HepG2 (cell line): Measurements from ENCODE around the gene ASTN2. TPM values are rescaled to one million over a fixed set of nuclear protein-coding genes. Genes with fewer than 3 reads are reported as not detected.
A peak's percentile ranks its signal among the peaks of the same experiment; 100 is the strongest.

Source experiments
- ATAC-seq: fragments of 200-7000 bp; cut with Tn5 transposase; 3 replicates; pipeline ENCODE4 v1.9.1; 2020; ENCODE audit warnings: mild to moderate bottlenecking, moderate library complexity
- BruUV-seq: library from RNA; stranded (reverse); fragments of 400-500 nt; replicated peaks from 2 replicates; lab custom pipeline; 2021; lab: Mats Ljungman, UMichigan
- CTCF ChIA-PET: fragments of 300-600 bp; formaldehyde crosslinking; extraction: SDS; loops from one replicate; lab custom pipeline; 2021; ENCODE audit warnings: low total read pairs, inconsistent platforms, low intra/inter-chr PET ratio; lab: Yijun Ruan, JAX
- POLR2A ChIA-PET: fragments of 350-600 bp; sonication (Branson Sonifier 250); formaldehyde crosslinking; loops from one replicate; lab custom pipeline; 2020; ENCODE audit warnings: antibody characterized with exemption, inconsistent platforms; lab: Yijun Ruan, JAX
- DNase-seq: peaks from one replicate; pipeline ENCODE4 v3.0.0-alpha.2; 2015; ENCODE audit warnings: low spot score
- FAIRE-seq: peaks from 3 replicates; lab custom pipeline; 2011; peaks lifted over from hg19 to GRCh38; lab: Jason Lieb, UNC
- H2AFZ ChIP-seq: one replicate; pipeline ENCODE4 v1.6.1; 2011; ENCODE audit warnings: low read length, inconsistent platforms
- H3K27ac ChIP-seq: fragments of 300-600 bp; 3 replicates; pipeline ENCODE4 v1.8.0; 2011; ENCODE audit warnings: mixed run types, mild to moderate bottlenecking, mixed read lengths, low read length, inconsistent platforms; ENCODE audit not compliant: insufficient read depth; ENCODE audit errors: extremely low read length
- H3K27me3 ChIP-seq, 2 experiments: fragments of 200-600 bp in 1 of 2; 2 replicates in 1 of 2; 3 replicates in 1 of 2; pipeline versions ENCODE4 v1.6.0 to v1.8.0; 2011; ENCODE audit warnings: low read length in 2 of 2, mild to moderate bottlenecking in 2 of 2, moderate library complexity in 2 of 2, inconsistent platforms in 1 of 2; ENCODE audit not compliant: insufficient read depth in 2 of 2, control insufficient read depth in 1 of 2
- H3K36me3 ChIP-seq, 2 experiments: fragments of 200-600 bp in 1 of 2; replicated peaks in 1 of 2; 2 replicates in 1 of 2; 3 replicates in 1 of 2; pipeline versions ENCODE4 v1.5.1 to v1.8.0; 2011; ENCODE audit warnings: low read length in 2 of 2, inconsistent platforms in 1 of 2; ENCODE audit not compliant: insufficient read depth in 2 of 2, control insufficient read depth in 1 of 2
- H3K4me1 ChIP-seq: 2 replicates; pipeline ENCODE4 v1.5.1; 2012; ENCODE audit warnings: low read length, inconsistent platforms; ENCODE audit not compliant: insufficient read depth
- H3K4me2 ChIP-seq: 2 replicates; pipeline ENCODE4 v1.6.0; 2011; ENCODE audit warnings: low read depth, low read length, inconsistent platforms
- H3K4me3 ChIP-seq, 3 experiments: fragments of 200-600 bp in 1 of 3; sonication (generic), shearing (Covaris generic) in 1 of 3; replicated peaks in 1 of 3; 2 replicates each; pipeline ENCODE4 v1.5.1; 2011 to 2016; ENCODE audit warnings: low read length in 3 of 3, inconsistent platforms in 2 of 3, low read depth in 2 of 3, mild to moderate bottlenecking in 2 of 3, control low read depth in 1 of 3, mixed read lengths in 1 of 3; ENCODE audit not compliant: insufficient read depth in 1 of 3
- H3K79me2 ChIP-seq: one replicate; pipeline ENCODE4 v1.6.1; 2011; ENCODE audit warnings: low read length, inconsistent platforms; ENCODE audit not compliant: insufficient read depth
- H3K9ac ChIP-seq: 2 replicates; pipeline ENCODE4 v1.6.0; 2011; ENCODE audit warnings: mild to moderate bottlenecking, low read depth, low read length, inconsistent platforms; ENCODE audit not compliant: insufficient read depth
- H3K9me3 ChIP-seq: 2 replicates; pipeline ENCODE4 v1.5.1; 2012; ENCODE audit warnings: mild to moderate bottlenecking, low read length
- H4K20me1 ChIP-seq: 2 replicates; pipeline ENCODE4 v1.6.0; 2011; ENCODE audit warnings: inconsistent platforms, mild to moderate bottlenecking, low read length, moderate library complexity; ENCODE audit not compliant: insufficient read depth
- ERF ChIP-seq: IDR thresholded peaks from 2 replicates; pipeline ENCODE4 v1.6.1; 2018; ENCODE audit warnings: missing biosample characterization, missing genetic modification reagents
- FOXP1 ChIP-seq, 2 experiments: fragments of 450-650 bp in 1 of 2; IDR thresholded peaks; 2 replicates each; pipeline ENCODE4 v1.6.1; 2017 to 2018; ENCODE audit warnings: antibody characterized with exemption in 1 of 2
- HDAC1 ChIP-seq: sonication (generic); formaldehyde crosslinking; IDR thresholded peaks from 2 replicates; pipeline ENCODE4 v1.5.1; 2020; ENCODE audit warnings: mild to moderate bottlenecking, missing genetic modification reagents
- HMG20A ChIP-seq: IDR thresholded peaks from 2 replicates; pipeline ENCODE4 v1.6.1; 2016; ENCODE audit warnings: borderline replicate concordance
- HNRNPK ChIP-seq: fragments of 200-400 bp; formaldehyde crosslinking; IDR thresholded peaks from 2 replicates; pipeline ENCODE4 v1.6.1; 2018; ENCODE audit warnings: low read length, low read depth, moderate library complexity, mild to moderate bottlenecking; ENCODE audit not compliant: poor library complexity, severe bottlenecking
- MAFK ChIP-seq, 2 experiments: IDR thresholded peaks in 1 of 2; conservative IDR thresholded peaks in 1 of 2; 2 replicates each; pipeline ENCODE4 v1.6.1; 2011; ENCODE audit warnings: improper control_type of control experiment in 2 of 2, low read length in 2 of 2
- PRMT3 ChIP-seq: sonication (generic); formaldehyde crosslinking; IDR thresholded peaks from 2 replicates; pipeline ENCODE4 v1.8.1; 2022; ENCODE audit warnings: low read depth, mild to moderate bottlenecking, moderate library complexity, missing genetic modification reagents, borderline replicate concordance
- RBFOX2 ChIP-seq: fragments of 200-400 bp; formaldehyde crosslinking; IDR thresholded peaks from 2 replicates; pipeline ENCODE4 v1.6.1; 2017; ENCODE audit warnings: low read depth, mild to moderate bottlenecking, low read length
- SNAPC2 ChIP-seq: sonication (generic); formaldehyde crosslinking; IDR thresholded peaks from 2 replicates; pipeline ENCODE4 v1.8.1; 2022; ENCODE audit warnings: mild to moderate bottlenecking, missing genetic modification reagents
- ZNF331 ChIP-seq: sonication (generic); formaldehyde crosslinking; IDR thresholded peaks from 2 replicates; pipeline ENCODE4 v1.4.0; 2020; ENCODE audit warnings: missing genetic modification reagents
- ZNF383 ChIP-seq: sonication (generic); formaldehyde crosslinking; IDR thresholded peaks from 2 replicates; pipeline ENCODE4 v1.4.0; 2020; ENCODE audit warnings: missing genetic modification reagents, mild to moderate bottlenecking, borderline replicate concordance
- WGBS: methylation state at CpG from one replicate; pipeline ENCODE4 v1.1.6; 2017; ENCODE audit warnings: low lambda C conversion rate; 5-methylcytosine and 5-hydroxymethylcytosine counted together
- in situ Hi-C: cut with HindIII; loops from 2 replicates; pipeline ENCODE4 v1.10.0; 2017; ENCODE audit warnings: low pct_unique_long_range_greater_than_20kb; ENCODE audit not compliant: extremely low pct_ligation_motif_present
- intact Hi-C: fragments of 100-400 bp; cut with micrococcal nuclease; formaldehyde crosslinking; loops from one replicate; pipeline ENCODE4 v1.10.0; 2022; ENCODE audit not compliant: unreplicated experiment
- polyA plus RNA-seq, 8 experiments: library from polyadenylated mRNA; depleted of rRNA in 3 of 8; stranded (reverse) in 7 of 8; unstranded in 1 of 8; fragments of >200 nt; fragmentation: Illumina TruSeq in 4 of 8; extraction: Trizol in 4 of 8; gene quantifications; 2 replicates each; pipeline versions ENCODE4 v1.2.1 to v1.2.3, GENCODE V29; 2011 to 2016; ENCODE audit warnings: low read depth in 4 of 8, missing spikeins in 1 of 8, mixed read lengths in 1 of 8; ENCODE audit not compliant: insufficient read depth in 1 of 8
- total RNA-seq, 5 experiments: library from RNA; depleted of rRNA; stranded (reverse); fragments of >200 nt; fragmentation: Illumina TruSeq; extraction: Trizol; gene quantifications; 2 replicates each; pipeline ENCODE4 v1.2.3, GENCODE V29; 2016; ENCODE audit warnings: low read depth in 1 of 5
- TF ChIP-seq, protein P1 (sequence below): sonication (generic); formaldehyde crosslinking; IDR thresholded peaks from 2 replicates; pipeline ENCODE4 v1.5.1; 2020; ENCODE audit warnings: missing genetic modification reagents, mild to moderate bottlenecking, borderline replicate concordance
- TF ChIP-seq, protein P2 (sequence below): sonication (generic); formaldehyde crosslinking; IDR thresholded peaks from 2 replicates; pipeline ENCODE4 v1.8.0; 2022; ENCODE audit warnings: low read depth, missing genetic modification reagents

ASTN2 gene
- total and polyA plus RNA-seq, 2 of the 13 experiments (the other 11 are each of a cell fraction or from before 2014, with no cell fraction given): 5.2 to 13.5 TPM

DNA sequence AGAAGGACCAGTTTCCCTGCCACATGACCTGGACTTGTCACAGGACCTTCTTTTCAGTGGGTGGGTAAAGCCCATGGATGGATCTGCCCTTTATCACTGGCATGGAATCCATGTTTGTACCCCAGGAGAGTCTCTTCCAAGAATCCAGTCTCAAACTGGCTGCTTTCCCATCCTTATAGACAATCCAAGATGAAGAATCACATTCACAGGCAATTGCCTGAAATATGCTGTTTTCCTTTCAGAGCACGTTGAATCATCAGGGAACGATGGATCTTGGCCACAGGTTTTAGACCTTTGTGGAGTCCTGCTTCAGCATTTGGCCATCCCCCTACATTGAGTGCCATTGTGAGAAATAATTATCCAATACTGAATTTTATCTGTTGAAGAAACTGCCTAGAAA, 319.8 kb downstream of the ASTN2 start (continued):
- TF ChIP-seq FOXP1 (IDR thresholded peaks at IDR 0.05) (no peak), FOXP1 (CRISPR knock-in tag; IDR thresholded peaks at IDR 0.05) (no peak), HMG20A (no peak), ZNF383 (CRISPR knock-in tag) (no peak), SNAPC2 (CRISPR knock-in tag) (no peak), RBFOX2 (no peak), ERF (CRISPR knock-in tag) (no peak), ZNF331 (CRISPR knock-in tag) (no peak), PRMT3 (CRISPR knock-in tag) (no peak), MAFK (conservative IDR thresholded peaks at IDR 0.05 in 1 of 2, IDR thresholded peaks at IDR 0.05 in 1 of 2; ENCODE audit: low read length in 2 of 2) (no peak)
- TF ChIP-seq, protein P1, sequence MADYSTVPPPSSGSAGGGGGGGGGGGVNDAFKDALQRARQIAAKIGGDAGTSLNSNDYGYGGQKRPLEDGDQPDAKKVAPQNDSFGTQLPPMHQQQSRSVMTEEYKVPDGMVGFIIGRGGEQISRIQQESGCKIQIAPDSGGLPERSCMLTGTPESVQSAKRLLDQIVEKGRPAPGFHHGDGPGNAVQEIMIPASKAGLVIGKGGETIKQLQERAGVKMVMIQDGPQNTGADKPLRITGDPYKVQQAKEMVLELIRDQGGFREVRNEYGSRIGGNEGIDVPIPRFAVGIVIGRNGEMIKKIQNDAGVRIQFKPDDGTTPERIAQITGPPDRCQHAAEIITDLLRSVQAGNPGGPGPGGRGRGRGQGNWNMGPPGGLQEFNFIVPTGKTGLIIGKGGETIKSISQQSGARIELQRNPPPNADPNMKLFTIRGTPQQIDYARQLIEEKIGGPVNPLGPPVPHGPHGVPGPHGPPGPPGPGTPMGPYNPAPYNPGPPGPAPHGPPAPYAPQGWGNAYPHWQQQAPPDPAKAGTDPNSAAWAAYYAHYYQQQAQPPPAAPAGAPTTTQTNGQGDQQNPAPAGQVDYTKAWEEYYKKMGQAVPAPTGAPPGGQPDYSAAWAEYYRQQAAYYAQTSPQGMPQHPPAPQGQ: no peak

DNA sequence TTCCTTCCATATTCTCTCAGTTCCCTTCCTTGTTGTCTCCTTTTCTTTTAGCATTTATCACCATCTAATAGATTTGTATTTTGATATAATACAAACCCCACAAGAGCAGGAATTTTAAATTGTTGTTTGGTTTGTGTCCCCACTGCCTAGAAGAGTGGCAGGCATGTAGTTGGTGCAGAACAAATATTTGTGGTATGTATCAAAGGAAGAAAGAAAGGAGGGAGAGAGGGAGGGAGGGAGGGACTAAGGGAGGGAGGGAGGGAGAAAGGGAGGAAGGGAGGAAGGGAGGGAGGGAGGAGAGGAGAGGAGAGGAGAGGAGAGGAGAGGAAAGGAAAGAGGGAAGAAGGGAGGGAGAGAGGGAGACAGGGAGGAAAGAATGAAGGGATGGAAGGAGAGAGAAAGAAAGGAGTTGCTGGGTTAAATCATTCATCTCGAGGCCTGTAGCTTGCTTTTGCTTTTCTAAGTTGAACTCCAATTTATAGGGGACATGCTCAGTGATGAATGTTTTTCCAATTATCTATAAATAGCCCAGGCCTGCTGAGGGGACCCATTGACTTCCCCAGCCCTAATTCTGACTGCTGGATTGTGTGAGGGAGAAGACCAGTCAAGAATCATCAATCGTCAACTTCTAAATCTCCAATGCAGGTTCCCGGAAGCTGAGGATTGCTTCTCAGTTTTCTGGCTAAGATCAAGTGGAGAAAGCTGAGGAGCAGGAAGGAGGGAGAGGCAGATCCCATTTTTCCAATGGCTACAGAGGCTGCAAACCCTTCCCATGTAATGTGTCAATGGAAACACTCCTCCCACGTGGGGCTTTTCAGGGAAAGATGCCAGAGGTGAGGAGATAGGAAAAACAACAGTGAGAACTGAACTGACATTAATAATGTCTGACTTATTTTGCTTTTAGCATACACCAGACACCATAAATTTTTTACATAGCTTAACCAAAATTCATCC, 320.7 kb downstream of the ASTN2 start:
- no peak for TF ChIP-seq HDAC1 (CRISPR knock-in tag)
- TF ChIP-seq, protein P2, sequence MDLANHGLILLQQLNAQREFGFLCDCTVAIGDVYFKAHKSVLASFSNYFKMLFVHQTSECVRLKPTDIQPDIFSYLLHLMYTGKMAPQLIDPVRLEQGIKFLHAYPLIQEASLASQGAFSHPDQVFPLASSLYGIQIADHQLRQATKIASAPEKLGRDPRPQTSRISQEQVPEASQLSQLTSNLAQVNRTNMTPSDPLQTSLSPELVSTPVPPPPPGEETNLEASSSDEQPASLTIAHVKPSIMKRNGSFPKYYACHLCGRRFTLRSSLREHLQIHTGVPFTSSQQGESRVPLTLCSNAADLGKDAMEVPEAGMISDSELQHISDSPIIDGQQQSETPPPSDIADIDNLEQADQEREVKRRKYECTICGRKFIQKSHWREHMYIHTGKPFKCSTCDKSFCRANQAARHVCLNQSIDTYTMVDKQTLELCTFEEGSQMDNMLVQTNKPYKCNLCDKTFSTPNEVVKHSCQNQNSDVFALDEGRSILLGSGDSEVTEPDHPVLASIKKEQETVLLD (CRISPR knock-in tag): no peak
- TF ChIP-seq HNRNPK: peak; percentile 56
- Histone ChIP-seq H3K4me2 (no peak overlapping the region), H3K27ac (no peak overlapping the region), H3K36me3 (no peaks in the 10 kb centered on the region), H3K79me2 (no peaks in the 10 kb centered on the region), H3K4me3 (no peak overlapping the region), H4K20me1 (no peaks in the 10 kb centered on the region), H3K4me1 (no peaks in the 10 kb centered on the region), H2AFZ (no peak overlapping the region), H3K9me3 (no peaks in the 10 kb centered on the region), H3K27me3 (no peaks in the 10 kb centered on the region), H3K9ac (no peak overlapping the region)
- 0% methylated on average over 4 of the region's 4 CpGs for WGBS
- DNase-seq: no peak
- ChIA-PET CTCF (no interaction called here), POLR2A (no interaction called here)
- BruUV-seq: no TSS peak
- no peak for FAIRE-seq
- in situ Hi-C loops: no loop called here
- no peak for ATAC-seq
- intact Hi-C loops: no loop called here
